Hematopoietic multipotent progenitor cell treated with erythropoietin and hydrocortisone succinate and interleukin-3 and kit ligand, for 15 days (in vitro differentiated cells): ENCODE data around the gene HIF1AN.

ENCODE experiments used
- DNase-seq: peaks from one replicate; pipeline ENCODE4 v3.0.0-alpha.2; 2015; ENCODE audit warnings: low spot score

Gene HIF1AN

GRCh38 chr10:100535715-100536353, at the start of gene HIF1AN:
HIF1AN (plus strand) TSS chr10:100535943; CDS start chr10:100535959, 16 bp downstream.
- DNase-seq: peak; percentile 97

DNA sequence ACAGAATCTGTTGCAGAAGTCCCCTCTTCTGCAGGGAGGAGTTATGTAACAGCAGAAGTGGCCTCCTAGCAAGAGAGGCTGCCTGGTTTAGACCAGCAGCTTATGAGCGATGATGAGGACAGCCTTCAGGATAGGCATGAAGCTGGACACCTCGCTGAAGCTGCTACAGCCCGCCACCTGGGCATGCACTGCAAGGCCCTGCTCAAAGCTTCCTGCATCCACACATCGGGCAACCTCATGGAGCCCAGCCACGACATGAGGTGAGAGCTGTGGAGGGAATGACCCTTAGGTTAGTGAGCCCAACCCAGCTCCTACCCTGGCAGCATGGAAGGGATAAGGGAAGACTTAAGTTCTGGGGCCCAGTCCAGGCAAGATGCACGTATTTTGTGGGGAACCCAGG, 48.2 kb upstream of the HIF1AN start:
- DNase-seq: no peak

DNA sequence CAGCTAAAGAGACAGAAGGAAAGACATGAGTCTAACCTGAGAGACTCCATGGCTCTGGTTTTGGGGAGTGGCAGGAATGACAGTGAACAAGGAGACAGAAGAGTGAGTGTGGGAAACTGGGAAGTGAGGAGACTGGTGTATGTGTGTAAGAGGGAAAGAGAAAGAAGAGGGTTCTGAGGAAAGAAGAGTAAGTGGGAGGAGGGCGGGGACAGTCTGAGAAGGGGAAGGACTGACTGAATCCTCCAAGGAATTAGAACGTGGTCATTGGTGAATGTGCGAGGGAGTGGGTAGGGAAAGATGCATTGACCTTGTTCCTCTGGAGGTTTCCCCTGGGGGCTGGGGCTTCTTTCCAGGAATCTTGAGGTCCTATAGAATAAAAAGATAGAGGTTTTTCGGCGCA, 46.3 kb upstream of the HIF1AN start:
- DNase-seq: no peak

DNA sequence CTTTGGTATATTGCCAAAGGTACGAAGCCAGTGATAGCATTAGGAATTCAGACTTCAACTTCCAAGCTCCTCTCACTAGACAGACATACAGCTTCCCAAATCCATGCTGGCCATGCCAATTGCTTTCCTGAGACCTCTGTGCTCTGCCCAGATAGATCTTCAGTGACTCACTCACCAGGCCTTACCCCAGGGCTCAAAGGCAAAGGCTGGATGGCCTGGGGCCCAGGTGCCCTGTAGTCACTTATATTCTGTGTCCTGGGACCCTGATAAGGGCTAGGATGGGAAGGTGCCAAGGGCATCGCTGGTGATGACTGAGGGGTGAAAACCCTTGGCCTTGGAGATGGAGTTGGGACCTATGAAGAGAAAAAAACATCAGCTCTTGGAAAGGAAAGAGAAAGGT, 45.2 kb upstream of the HIF1AN start:
- no peak for DNase-seq

- DNase-seq: no peak
Observed at GRCh38 chr10:100496567-100496966, 39.2 kb upstream of the HIF1AN start.

DNA sequence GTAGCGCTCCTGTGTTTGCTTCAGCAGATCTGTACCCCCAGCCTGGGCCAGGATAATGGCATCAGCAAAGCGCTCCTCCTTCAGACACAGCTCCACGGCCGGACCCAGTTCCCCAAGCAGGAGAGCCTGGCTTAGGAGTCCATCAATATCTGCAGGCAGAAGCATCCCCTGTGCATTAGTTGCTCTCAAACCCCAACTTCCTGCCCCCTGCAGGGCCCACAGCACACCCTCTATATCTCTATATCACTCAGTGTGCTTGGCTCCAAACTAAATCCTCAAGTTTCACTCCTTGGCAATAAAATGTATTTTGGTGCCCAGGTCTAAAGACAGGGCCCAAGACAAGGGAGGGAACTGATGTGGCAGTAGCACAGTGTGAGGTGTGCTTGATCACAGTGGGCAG, 37.7 kb upstream of the HIF1AN start:
- DNase-seq: no peak

- no peak for DNase-seq
Observed at GRCh38 chr10:100501423-100501822, 34.3 kb upstream of the HIF1AN start.

GRCh38 chr10:100502926-100503494, 32.7 kb upstream of the HIF1AN start:
- no peak for DNase-seq

DNA sequence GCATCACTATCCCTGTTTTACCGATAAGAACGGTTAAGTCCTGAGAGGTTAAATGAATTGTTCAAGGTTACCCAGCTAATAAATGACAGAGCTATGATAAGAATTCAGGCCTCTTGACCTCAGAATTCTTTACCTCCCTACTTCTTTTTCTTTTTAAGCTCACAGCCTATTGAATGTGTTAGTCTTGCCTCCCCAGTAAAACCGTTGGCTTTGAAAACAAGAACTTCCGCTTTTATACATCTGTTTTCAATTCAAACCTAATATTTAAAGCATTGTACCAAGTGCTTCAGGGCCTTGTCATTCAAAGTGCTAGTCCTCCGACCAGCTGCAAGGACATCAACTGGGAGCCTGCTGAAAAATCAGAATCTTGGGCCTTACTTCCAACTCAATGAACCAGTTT, 31.6 kb upstream of the HIF1AN start:
- no peak for DNase-seq

- DNase-seq: no peak
Observed at GRCh38 chr10:100505164-100505563, 30.6 kb upstream of the HIF1AN start.

- no peak for DNase-seq
Observed at GRCh38 chr10:100506596-100507356, 29.0 kb upstream of the HIF1AN start.

DNA sequence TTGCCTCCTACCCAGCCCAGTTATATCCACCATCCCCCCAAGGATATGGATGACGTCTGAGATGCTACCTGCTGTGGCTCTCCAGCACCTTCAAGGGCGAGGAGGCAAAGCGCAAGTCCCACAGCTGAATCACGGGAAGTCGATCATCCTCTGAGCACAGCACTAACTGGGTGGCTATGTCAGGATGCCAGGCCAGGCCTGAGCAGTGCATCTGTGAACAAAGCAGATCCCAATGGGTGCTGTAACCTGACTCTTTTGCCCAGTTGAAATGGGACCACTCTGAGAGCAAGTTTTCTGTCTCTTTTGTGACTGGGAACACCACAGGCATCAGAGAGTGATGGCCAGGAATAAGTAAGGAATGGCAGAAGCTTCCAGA, 28.4 kb upstream of the HIF1AN start:
- no peak for DNase-seq

- DNase-seq: no peak
Observed at GRCh38 chr10:100508266-100508665, 27.5 kb upstream of the HIF1AN start.

- DNase-seq: peak; percentile 57
Observed at GRCh38 chr10:100508691-100509150, 27.0 kb upstream of the HIF1AN start.

DNA sequence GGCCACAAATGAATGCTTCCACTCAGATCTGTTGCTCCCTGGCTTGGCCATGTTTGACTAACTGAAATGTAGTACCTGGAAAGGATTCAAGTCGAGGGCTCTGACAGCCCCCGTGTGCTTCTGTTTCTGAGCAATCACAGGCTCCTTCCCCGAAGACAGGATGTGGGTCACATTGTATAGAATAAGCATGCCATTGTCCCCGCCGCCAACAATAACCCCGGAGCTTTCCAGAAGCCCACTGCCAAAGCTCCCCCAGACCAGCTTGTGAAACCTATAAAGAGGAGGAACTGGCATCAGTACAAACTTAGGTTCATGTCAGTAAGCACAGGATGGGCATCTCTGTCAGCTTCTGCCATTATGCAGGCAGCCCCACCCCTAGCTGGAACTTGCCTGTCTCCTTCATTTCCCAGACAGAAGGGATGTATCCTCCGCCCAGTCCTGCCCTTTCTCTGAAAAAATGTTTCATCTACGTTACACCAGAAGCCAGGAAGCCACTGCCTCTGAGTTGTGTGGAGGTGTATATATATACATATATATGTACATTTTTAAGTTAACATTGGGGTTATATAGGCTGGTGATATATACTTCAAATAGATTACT, 26.4 kb upstream of the HIF1AN start:
- DNase-seq: no peak

DNA sequence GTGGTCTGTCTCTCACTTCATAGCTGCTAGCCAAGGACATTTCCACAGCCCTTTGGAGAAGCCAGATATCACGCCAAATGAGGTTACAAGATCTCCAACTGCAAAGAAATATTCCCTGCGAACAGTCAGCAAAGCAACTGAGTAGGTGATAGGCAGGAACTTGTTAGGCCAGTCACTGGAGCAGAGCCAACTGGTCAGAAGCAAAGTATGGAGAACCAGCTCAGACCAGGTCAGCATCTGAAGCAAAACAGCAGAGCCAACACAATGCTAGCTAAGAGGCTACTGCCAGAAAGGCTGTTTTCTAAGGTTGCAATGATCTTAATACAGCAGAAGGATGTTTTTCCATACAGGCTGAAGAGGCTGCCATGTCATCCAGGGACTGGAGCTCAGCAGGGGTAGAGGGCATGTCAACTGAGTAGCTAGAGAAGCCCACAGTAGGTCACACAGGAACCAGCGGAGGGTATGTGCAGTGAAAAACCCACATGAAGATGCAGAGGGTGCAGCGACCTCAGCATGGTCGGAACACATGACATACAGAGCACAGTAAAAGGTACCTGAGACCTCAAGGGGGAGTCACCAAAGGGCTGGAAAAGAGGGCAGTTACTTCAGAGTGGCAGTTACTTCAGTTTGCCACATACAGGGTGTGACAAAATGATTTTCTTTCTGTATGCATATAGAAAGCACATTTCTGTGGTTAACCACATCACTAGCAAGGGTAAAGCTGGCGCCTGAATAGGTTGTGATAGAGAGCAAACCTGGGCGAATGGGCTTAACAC, 25.0 kb upstream of the HIF1AN start:
- no peak for DNase-seq

GRCh38 chr10:100515612-100516011, 20.1 kb upstream of the HIF1AN start:
- no peak for DNase-seq

- no peak for DNase-seq
Observed at GRCh38 chr10:100516847-100517246, 18.9 kb upstream of the HIF1AN start.

DNA sequence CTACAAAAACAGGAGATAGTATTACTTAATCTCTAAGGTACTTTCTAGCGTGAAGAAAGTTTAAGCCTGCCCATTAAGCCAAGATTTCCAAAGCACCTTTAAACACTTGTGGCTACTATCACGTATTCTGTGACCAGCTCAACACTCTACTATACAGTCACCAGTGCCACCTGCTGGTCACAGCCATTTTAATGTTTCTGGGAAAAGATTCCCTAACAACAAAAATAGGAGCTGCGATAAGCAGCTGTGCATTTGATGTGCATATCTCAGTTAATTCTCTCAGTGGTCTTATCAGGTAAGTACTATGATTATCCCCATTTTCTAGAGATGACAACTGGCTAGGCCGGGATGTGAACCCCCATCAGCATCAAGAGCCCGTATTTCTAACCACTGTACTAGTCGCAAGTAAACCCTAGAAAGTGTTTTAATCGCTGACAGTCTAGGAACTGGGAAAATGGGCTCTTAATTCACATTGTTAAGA, 16.9 kb upstream of the HIF1AN start:
- peak; percentile 63 for DNase-seq

GRCh38 chr10:100519311-100520051, 16.3 kb upstream of the HIF1AN start, which contains the start of gene SEC31B:
SEC31B (minus strand) TSS chr10:100519861; CDS start chr10:100516952, 2,909 bp downstream.
- DNase-seq: no peak

GRCh38 chr10:100520811-100521210, 14.9 kb upstream of the HIF1AN start:
- DNase-seq: no peak
